Neural progenitor cell (in vitro differentiated cells): Measurements from ENCODE around the gene SLC16A5.

Source experiments
- EZH2 ChIP-seq: fragments of 200-600 bp; sonication (generic); IDR thresholded peaks from 2 replicates; pipeline ENCODE4 v1.6.1; 2017; ENCODE audit warnings: antibody characterized with exemption, mild to moderate bottlenecking, moderate library complexity
- TF ChIP-seq, protein P1 (sequence below): fragments of 200-600 bp; sonication (generic); IDR thresholded peaks from 2 replicates; pipeline ENCODE4 v1.5.1; 2017; ENCODE audit warnings: antibody characterized with exemption, mild to moderate bottlenecking

DNA sequence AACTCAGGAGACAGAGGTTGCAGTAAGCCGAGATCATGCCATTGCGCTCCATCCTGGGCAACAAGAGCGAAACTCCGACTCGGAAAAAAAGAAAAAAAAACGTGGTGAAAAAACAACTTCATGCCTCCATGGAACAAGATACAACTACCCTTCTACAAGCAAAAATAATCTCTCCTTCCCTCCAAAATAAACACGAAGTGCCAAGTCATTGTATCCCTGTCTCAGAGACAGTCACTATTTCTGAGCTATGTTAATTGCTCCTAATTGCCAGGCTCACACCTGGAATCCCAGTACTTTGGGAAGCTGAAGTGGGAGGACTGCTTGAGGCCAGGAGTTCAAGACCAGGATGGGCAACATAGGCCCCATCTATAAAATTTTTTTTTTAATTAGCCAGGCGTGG, 19.0 kb upstream of the SLC16A5 start:
- TF ChIP-seq, protein P1, sequence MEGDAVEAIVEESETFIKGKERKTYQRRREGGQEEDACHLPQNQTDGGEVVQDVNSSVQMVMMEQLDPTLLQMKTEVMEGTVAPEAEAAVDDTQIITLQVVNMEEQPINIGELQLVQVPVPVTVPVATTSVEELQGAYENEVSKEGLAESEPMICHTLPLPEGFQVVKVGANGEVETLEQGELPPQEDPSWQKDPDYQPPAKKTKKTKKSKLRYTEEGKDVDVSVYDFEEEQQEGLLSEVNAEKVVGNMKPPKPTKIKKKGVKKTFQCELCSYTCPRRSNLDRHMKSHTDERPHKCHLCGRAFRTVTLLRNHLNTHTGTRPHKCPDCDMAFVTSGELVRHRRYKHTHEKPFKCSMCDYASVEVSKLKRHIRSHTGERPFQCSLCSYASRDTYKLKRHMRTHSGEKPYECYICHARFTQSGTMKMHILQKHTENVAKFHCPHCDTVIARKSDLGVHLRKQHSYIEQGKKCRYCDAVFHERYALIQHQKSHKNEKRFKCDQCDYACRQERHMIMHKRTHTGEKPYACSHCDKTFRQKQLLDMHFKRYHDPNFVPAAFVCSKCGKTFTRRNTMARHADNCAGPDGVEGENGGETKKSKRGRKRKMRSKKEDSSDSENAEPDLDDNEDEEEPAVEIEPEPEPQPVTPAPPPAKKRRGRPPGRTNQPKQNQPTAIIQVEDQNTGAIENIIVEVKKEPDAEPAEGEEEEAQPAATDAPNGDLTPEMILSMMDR: no peak
- no peak for TF ChIP-seq EZH2
